Common myeloid progenitor, CD34-positive (primary cell): ENCODE measurements around the gene OCA2.
"Not testable (repeated sequence)": the region's sequence is repeated elsewhere in the genome, so short reads cannot be mapped to it uniquely, and the experiment has no call there.

Experiments used
- CTCF ChIA-PET: fragments of 350-600 bp; sonication (Branson Sonifier 250); formaldehyde crosslinking; loops from one replicate; lab custom pipeline; 2021; ENCODE audit warnings: antibody characterized with exemption; lab: Charles Lee
- POLR2A ChIA-PET: fragments of 350-600 bp; sonication (Branson Sonifier 250); formaldehyde crosslinking; loops from one replicate; lab custom pipeline; 2021; ENCODE audit warnings: antibody characterized with exemption; lab: Charles Lee
- DNase-seq, 3 donors: peaks; one replicate each; pipeline versions ENCODE4 v3.0.0 to v3.0.0-alpha.2; 2013
- H3K27ac ChIP-seq, 2 experiments: 1 replicate in 1 of 2; 2 replicates in 1 of 2; pipeline ENCODE4 v1.7.0; 2013; ENCODE audit warnings: inconsistent platforms in 2 of 2, low read length in 2 of 2, mild to moderate bottlenecking in 2 of 2, low read depth in 1 of 2, moderate library complexity in 1 of 2; ENCODE audit not compliant: severe bottlenecking in 2 of 2, insufficient read depth in 1 of 2, poor library complexity in 1 of 2
- H3K27me3 ChIP-seq, 5 experiments: replicated peaks in 2 of 5; 1 replicate in 3 of 5; 2 replicates in 2 of 5; pipeline versions ENCODE4 v1.6.1 to v1.7.0; 2013; ENCODE audit warnings: low read length in 4 of 5, mild to moderate bottlenecking in 2 of 5, moderate library complexity in 2 of 5, inconsistent platforms in 1 of 5; ENCODE audit not compliant: insufficient read depth in 5 of 5, control insufficient read depth in 4 of 5
- H3K36me3 ChIP-seq, 4 experiments: 1 replicate in 2 of 4; 2 replicates in 2 of 4; pipeline versions ENCODE4 v1.6.1 to v1.7.0; 2013; ENCODE audit warnings: low read length in 3 of 4, control low read depth in 1 of 4, mild to moderate bottlenecking in 1 of 4; ENCODE audit not compliant: control insufficient read depth in 4 of 4, insufficient read depth in 4 of 4
- H3K4me1 ChIP-seq, 4 experiments: 1 replicate in 3 of 4; 2 replicates in 1 of 4; pipeline versions ENCODE4 v1.6.1 to v1.7.1; 2013; ENCODE audit warnings: low read length in 3 of 4, mild to moderate bottlenecking in 3 of 4, control low read depth in 1 of 4, inconsistent platforms in 1 of 4, moderate library complexity in 1 of 4; ENCODE audit not compliant: control insufficient read depth in 4 of 4, insufficient read depth in 4 of 4; ENCODE audit errors: control extremely low read depth in 1 of 4
- H3K4me3 ChIP-seq, 7 experiments: 1 replicate in 4 of 7; 2 replicates in 3 of 7; pipeline versions ENCODE4 v1.5.1 to v1.7.0; 2013; ENCODE audit warnings: mild to moderate bottlenecking in 7 of 7, low read length in 6 of 7, moderate library complexity in 6 of 7, inconsistent platforms in 2 of 7, low read depth in 2 of 7, control low read depth in 1 of 7; ENCODE audit not compliant: insufficient read depth in 4 of 7, control insufficient read depth in 1 of 7; ENCODE audit errors: extremely low read depth in 1 of 7
- H3K9me3 ChIP-seq, 5 experiments: 1 replicate in 4 of 5; 2 replicates in 1 of 5; pipeline versions ENCODE4 v1.6.1 to v1.7.1; 2013; ENCODE audit warnings: low read length in 4 of 5, mild to moderate bottlenecking in 2 of 5, inconsistent platforms in 1 of 5, low read depth in 1 of 5, moderate library complexity in 1 of 5; ENCODE audit not compliant: control insufficient read depth in 4 of 5, insufficient read depth in 2 of 5; ENCODE audit errors: control extremely low read depth in 1 of 5
- WGBS: methylation state at CpG from one replicate; pipeline ENCODE4 v1.1.5; 2013; ENCODE audit not compliant: insufficient coverage; 5-methylcytosine and 5-hydroxymethylcytosine counted together

Gene OCA2

GRCh38 chr15:28127036-28127435 is 27.9 kb upstream of the OCA2 start:
- Histone ChIP-seq H3K9me3 (no peaks in the 10 kb centered on the region), H3K36me3 (peaks cover 2 to 81% (median 51%) of the 10 kb centered on the region in 4 experiments), H3K27ac (no peak overlapping the region), H3K4me1 (no peaks in the 10 kb centered on the region), H3K27me3 (no peaks in the 10 kb centered on the region), H3K4me3 (no peak overlapping the region)
- POLR2A ChIA-PET, result no interaction called here
- WGBS, result 89% methylated on average over 9 of the region's 11 CpGs
- no peak for DNase-seq
- CTCF ChIA-PET, result interaction anchor here (1.3 to 4.5 kb wide), 3 partner anchors 15 to 109 kb away, joined by 3 to 16 read pairs (median 4); no protein-coding TSS in a partner anchor

- Histone ChIP-seq H3K36me3 (peaks cover 2 to 79% (median 47%) of the 10 kb centered on the region in 4 experiments), H3K4me3 (no peak overlapping the region), H3K27me3 (no peaks in the 10 kb centered on the region), H3K9me3 (no peaks in the 10 kb centered on the region), H3K27ac (no peak overlapping the region), H3K4me1 (no peaks in the 10 kb centered on the region)
- 78% methylated on average over 13 of the region's 17 CpGs for whole genome bisulfite sequencing
- ChIA-PET CTCF (interaction anchor here (0.8 to 4.5 kb wide), 6 partner anchors 16 to 108 kb away, joined by 3 to 16 read pairs (median 4); no protein-coding TSS in a partner anchor), POLR2A (no interaction called here)
- DNase-seq, result peak; percentile 44 to 69 (median 62)
These were observed 26.8 kb upstream of the OCA2 start for GRCh38 chr15:28125673-28126651.

- Histone ChIP-seq H3K9me3 (no peaks in the 10 kb centered on the region), H3K4me1 (no peaks in the 10 kb centered on the region), H3K27me3 (no peaks in the 10 kb centered on the region), H3K36me3 (peaks cover 0 to 79% (median 52%) of the 10 kb centered on the region in 4 experiments), H3K27ac (no peak overlapping the region), H3K4me3 (no peak overlapping the region)
- POLR2A ChIA-PET, result no interaction called here
- CTCF ChIA-PET, result interaction anchor here (0.9 to 4.5 kb wide), 3 partner anchors 17 to 103 kb away, joined by 3 to 16 read pairs (median 4); no protein-coding TSS in a partner anchor
- DNase-seq, result no peak
- WGBS, result 98% methylated on average over 7 of the region's 10 CpGs
These were observed 25.7 kb upstream of the OCA2 start for GRCh38 chr15:28124841-28125240.

- Histone ChIP-seq H3K27me3 (no peaks in the 10 kb centered on the region), H3K9me3 (no peaks in the 10 kb centered on the region), H3K36me3 (peaks cover 0 to 75% (median 53%) of the 10 kb centered on the region in 4 experiments), H3K4me3 (no peak overlapping the region), H3K4me1 (no peaks in the 10 kb centered on the region), H3K27ac (no peak overlapping the region)
- WGBS, result 43% methylated on average over 3 of the region's 6 CpGs
- DNase-seq, result peak; percentile 49 to 70 (median 67)
- ChIA-PET POLR2A (no interaction called here), CTCF (interaction anchor here (0.7 to 1.5 kb wide), 5 partner anchors 14 to 108 kb away, joined by 3 to 4 read pairs (median 3); no protein-coding TSS in a partner anchor)
These were observed 24.4 kb upstream of the OCA2 start for GRCh38 chr15:28123408-28124023.

GRCh38 chr15:28122038-28122949 is 23.2 kb upstream of the OCA2 start:
- WGBS, result 92% methylated on average over 28 of the region's 28 CpGs
- H3K4me3 ChIP-seq, result no peak overlapping the region
- ChIA-PET CTCF (interaction anchor here (1.5 kb wide), 1 partner anchor 12 kb away, joined by 4 read pairs; no protein-coding TSS in a partner anchor), POLR2A (no interaction called here)
- no peak overlapping the region for H3K27ac ChIP-seq
- H3K4me1 ChIP-seq, result no peaks in the 10 kb centered on the region
- H3K27me3 ChIP-seq, result no peaks in the 10 kb centered on the region
- H3K36me3 ChIP-seq, result peaks cover 0 to 75% (median 56%) of the 10 kb centered on the region in 4 experiments
- no peaks in the 10 kb centered on the region for H3K9me3 ChIP-seq
- DNase-seq, result no peak

GRCh38 chr15:28121577-28121976 is 22.5 kb upstream of the OCA2 start:
- CTCF ChIA-PET, H3K4me3 ChIP-seq, DNase-seq, H3K9me3 ChIP-seq, POLR2A ChIA-PET, H3K27me3 ChIP-seq, H3K27ac ChIP-seq, H3K4me1 ChIP-seq: not testable (repeated sequence)
- H3K36me3 ChIP-seq, result peaks cover 0 to 76% (median 60%) of the 10 kb centered on the region in 4 experiments
- WGBS, result 94% methylated on average over 5 of the region's 16 CpGs
